CD4-positive, alpha-beta memory T cell (primary cell): ENCODE measurements around the gene COL4A1. TPM values are rescaled to one million over a fixed set of nuclear protein-coding genes. Genes with fewer than 3 reads are reported as not detected.

Experiments
- CTCF ChIA-PET: fragments of 350-600 bp; sonication (Branson Sonifier 250); formaldehyde crosslinking; loops from one replicate; lab custom pipeline; 2021; ENCODE audit warnings: inconsistent platforms; ENCODE audit not compliant: partially characterized antibody; lab: Charles Lee
- POLR2A ChIA-PET: fragments of 350-600 bp; sonication (Branson Sonifier 250); formaldehyde crosslinking; loops from one replicate; lab custom pipeline; 2021; ENCODE audit not compliant: partially characterized antibody; lab: Charles Lee
- DNase-seq, 5 donors: peaks; one replicate each; pipeline versions ENCODE4 v3.0.0 to v3.0.0-alpha.2; 2020 to 2022; ENCODE audit warnings: mixed read lengths in 1 of 5
- H3K27ac ChIP-seq: one replicate; pipeline ENCODE4 v1.7.0; 2013; ENCODE audit warnings: low read depth, low read length
- H3K27me3 ChIP-seq: 2 replicates; pipeline ENCODE4 v1.7.0; 2013; ENCODE audit warnings: mild to moderate bottlenecking, low read length, moderate library complexity; ENCODE audit not compliant: insufficient read depth
- H3K36me3 ChIP-seq: 2 replicates; pipeline ENCODE4 v1.7.0; 2013; ENCODE audit warnings: mild to moderate bottlenecking, low read length, moderate library complexity; ENCODE audit not compliant: insufficient read depth
- H3K4me1 ChIP-seq: 2 replicates; pipeline ENCODE4 v1.7.0; 2013; ENCODE audit warnings: mild to moderate bottlenecking, low read length, moderate library complexity; ENCODE audit not compliant: insufficient read depth
- H3K4me3 ChIP-seq, 2 donors: one replicate each; pipeline ENCODE4 v1.7.0; 2013; ENCODE audit warnings: low read length in 2 of 2, mild to moderate bottlenecking in 1 of 2
- H3K9me3 ChIP-seq, 2 donors: one replicate each; pipeline ENCODE4 v1.7.0; 2013; ENCODE audit warnings: low read length in 2 of 2, control low read depth in 1 of 2; ENCODE audit not compliant: control insufficient read depth in 1 of 2
- H3K27ac Mint-ChIP-seq, 7 donors: one replicate each; pipeline ENCODE4 v1.8.0; 2020 to 2021; ENCODE audit warnings: mixed read lengths in 7 of 7, mild to moderate bottlenecking in 6 of 7, inconsistent platforms in 3 of 7, moderate library complexity in 3 of 7
- H3K27me3 Mint-ChIP-seq, 2 donors: one replicate each; pipeline ENCODE4 v1.8.0; 2020 to 2021; ENCODE audit warnings: mixed read lengths in 2 of 2
- H3K36me3 Mint-ChIP-seq, 2 donors: one replicate each; pipeline ENCODE4 v1.8.0; 2020 to 2021; ENCODE audit warnings: mixed read lengths in 2 of 2, inconsistent platforms in 1 of 2, mild to moderate bottlenecking in 1 of 2
- H3K4me1 Mint-ChIP-seq, 4 donors: one replicate each; pipeline ENCODE4 v1.8.0; 2020 to 2021; ENCODE audit warnings: mixed read lengths in 4 of 4, mild to moderate bottlenecking in 1 of 4
- H3K4me3 Mint-ChIP-seq, 8 donors: one replicate each; pipeline ENCODE4 v1.8.0; 2020 to 2021; ENCODE audit warnings: mixed read lengths in 8 of 8, mild to moderate bottlenecking in 7 of 8, moderate library complexity in 6 of 8, inconsistent platforms in 3 of 8
- H3K9me3 Mint-ChIP-seq, 8 donors: one replicate each; pipeline ENCODE4 v1.8.0; 2020 to 2021; ENCODE audit warnings: mixed read lengths in 8 of 8, mild to moderate bottlenecking in 5 of 8, inconsistent platforms in 3 of 8, moderate library complexity in 1 of 8
- intact Hi-C: fragments of 100-400 bp; cut with micrococcal nuclease; formaldehyde crosslinking; loops from one replicate; pipeline ENCODE4 v1.15.1; 2023
- polyA plus RNA-seq, 2 donors: library from polyadenylated mRNA; unstranded; fragments of 300-500 nt; fragmentation: Illumina TruSeq; gene quantifications; one replicate each; pipeline ENCODE4 v1.2.3, GENCODE V29; 2021
- total RNA-seq, 2 experiments: library from RNA; stranded (reverse); gene quantifications; one replicate each; pipeline ENCODE4 v1.2.3, GENCODE V29; 2021

Gene COL4A1
- total and polyA plus RNA-seq, 4 experiments from 2014 or later, result not detected

GRCh38 chr13:110136660-110137585 lies 170.0 kb downstream of the COL4A1 start:
- Mint-ChIP-seq H3K4me1 (peaks cover 1 to 12% (median 11%) of the 10 kb centered on the region in 4 donors), H3K27ac (no peak overlapping the region), H3K4me3 (peak overlapping the region in 6 of 8 donors; percentile 59 to 89 (median 83)), H3K27me3 (peaks cover 9 to 10% of the 10 kb centered on the region in 2 donors), H3K9me3 (peaks cover 0 to 4% (median under 1%) of the 10 kb centered on the region in 8 donors), H3K36me3 (no peaks in the 10 kb centered on the region)
- H3K36me3 ChIP-seq, result no peaks in the 10 kb centered on the region
- no peaks in the 10 kb centered on the region for H3K9me3 ChIP-seq
- H3K4me3 ChIP-seq, result peak overlapping the region in 1 of 2 donors; percentile 7
- intact Hi-C loops, result no loop called here
- H3K4me1 ChIP-seq, result peaks cover 14% of the 10 kb centered on the region
- H3K27me3 ChIP-seq, result peaks cover 4% of the 10 kb centered on the region
- no peak overlapping the region for H3K27ac ChIP-seq
- ChIA-PET POLR2A (no interaction called here), CTCF (no interaction called here)
- DNase-seq, result no peak

GRCh38 chr13:110135977-110136597 lies 170.9 kb downstream of the COL4A1 start:
- H3K9me3 Mint-ChIP-seq, result peaks cover 0 to 4% (median 0%) of the 10 kb centered on the region in 8 donors
- peaks cover 14% of the 10 kb centered on the region for H3K4me1 ChIP-seq
- H3K9me3 ChIP-seq, result no peaks in the 10 kb centered on the region
- H3K36me3 Mint-ChIP-seq, result no peaks in the 10 kb centered on the region
- H3K36me3 ChIP-seq, result no peaks in the 10 kb centered on the region
- H3K27me3 ChIP-seq, result peaks cover 4% of the 10 kb centered on the region
- ChIA-PET CTCF (no interaction called here), POLR2A (no interaction called here)
- no peak overlapping the region for H3K27ac Mint-ChIP-seq
- DNase-seq, result no peak
- H3K4me1 Mint-ChIP-seq, result peaks cover 1 to 12% (median 11%) of the 10 kb centered on the region in 4 donors
- peaks cover 9 to 11% of the 10 kb centered on the region in 2 donors for H3K27me3 Mint-ChIP-seq
- no peak overlapping the region for H3K27ac ChIP-seq
- intact Hi-C loops, result no loop called here
- H3K4me3 ChIP-seq, result no peak overlapping the region
- H3K4me3 Mint-ChIP-seq, result peak overlapping the region in 5 of 8 donors; percentile 7 to 40 (median 13)

- Mint-ChIP-seq H3K36me3 (no peaks in the 10 kb centered on the region), H3K9me3 (peaks cover 0 to 2% (median 0%) of the 10 kb centered on the region in 8 donors), H3K4me1 (peaks cover 1 to 12% (median 11%) of the 10 kb centered on the region in 4 donors), H3K27ac (no peak overlapping the region), H3K27me3 (peaks cover 13 to 14% of the 10 kb centered on the region in 2 donors), H3K4me3 (no peak overlapping the region)
- ChIA-PET POLR2A (no interaction called here), CTCF (no interaction called here)
- Histone ChIP-seq H3K36me3 (no peaks in the 10 kb centered on the region), H3K9me3 (no peaks in the 10 kb centered on the region), H3K27ac (no peak overlapping the region), H3K4me3 (no peak overlapping the region), H3K27me3 (peaks cover 4% of the 10 kb centered on the region), H3K4me1 (peaks cover 14% of the 10 kb centered on the region)
- no peak for DNase-seq
- intact Hi-C loops, result no loop called here
Measured at GRCh38 chr13:110134801-110135200, 172.2 kb downstream of the COL4A1 start.

- Histone ChIP-seq H3K9me3 (no peaks in the 10 kb centered on the region), H3K4me3 (no peak overlapping the region), H3K27me3 (peaks cover 4% of the 10 kb centered on the region), H3K36me3 (no peaks in the 10 kb centered on the region), H3K27ac (no peak overlapping the region), H3K4me1 (peaks cover 14% of the 10 kb centered on the region)
- no peaks in the 10 kb centered on the region for H3K36me3 Mint-ChIP-seq
- no peak overlapping the region for H3K4me3 Mint-ChIP-seq
- peaks cover 13% of the 10 kb centered on the region in 2 donors for H3K27me3 Mint-ChIP-seq
- H3K27ac Mint-ChIP-seq, result peak overlapping the region in 1 of 7 donors; percentile 9
- CTCF ChIA-PET, result interaction anchor here (1.3 kb wide), 1 partner anchor 16 kb away, joined by 3 read pairs; no protein-coding TSS in a partner anchor
- H3K9me3 Mint-ChIP-seq, result peaks cover 0 to 3% (median 0%) of the 10 kb centered on the region in 8 donors
- intact Hi-C loops, result no loop called here
- POLR2A ChIA-PET, result no interaction called here
- H3K4me1 Mint-ChIP-seq, result peaks cover 1 to 11% (median 10%) of the 10 kb centered on the region in 4 donors
- no peak for DNase-seq
Measured at GRCh38 chr13:110133425-110134235, 173.3 kb downstream of the COL4A1 start.

GRCh38 chr13:110132225-110132982 lies 174.6 kb downstream of the COL4A1 start:
- Mint-ChIP-seq H3K36me3 (no peaks in the 10 kb centered on the region), H3K9me3 (peaks cover 0 to 3% (median 0%) of the 10 kb centered on the region in 8 donors), H3K27ac (no peak overlapping the region), H3K27me3 (peaks cover 13 to 19% of the 10 kb centered on the region in 2 donors), H3K4me3 (no peak overlapping the region), H3K4me1 (peaks cover 1 to 5% (median 3%) of the 10 kb centered on the region in 4 donors)
- H3K27ac ChIP-seq, result no peak overlapping the region
- no peaks in the 10 kb centered on the region for H3K36me3 ChIP-seq
- H3K4me3 ChIP-seq, result no peak overlapping the region
- ChIA-PET CTCF (interaction anchor here (1.0 to 1.3 kb wide), 2 partner anchors 15 to 90 kb away, joined by 3 read pairs; no protein-coding TSS in a partner anchor), POLR2A (no interaction called here)
- H3K4me1 ChIP-seq, result peaks cover 9% of the 10 kb centered on the region
- intact Hi-C loops, result no loop called here
- no peaks in the 10 kb centered on the region for H3K9me3 ChIP-seq
- no peak for DNase-seq
- H3K27me3 ChIP-seq, result peaks cover 4% of the 10 kb centered on the region

GRCh38 chr13:110131424-110131823 lies 175.5 kb downstream of the COL4A1 start:
- peaks cover 13 to 24% of the 10 kb centered on the region in 2 donors for H3K27me3 Mint-ChIP-seq
- intact Hi-C loops, result no loop called here
- H3K4me3 Mint-ChIP-seq, result no peak overlapping the region
- H3K4me3 ChIP-seq, result no peak overlapping the region
- H3K27me3 ChIP-seq, result no peaks in the 10 kb centered on the region
- ChIA-PET CTCF (interaction anchor here (1.0 kb wide), 1 partner anchor 91 kb away, joined by 3 read pairs; no protein-coding TSS in a partner anchor), POLR2A (no interaction called here)
- no peak overlapping the region for H3K27ac ChIP-seq
- no peaks in the 10 kb centered on the region for H3K36me3 Mint-ChIP-seq
- peaks cover 0 to 3% (median 0%) of the 10 kb centered on the region in 8 donors for H3K9me3 Mint-ChIP-seq
- H3K9me3 ChIP-seq, result no peaks in the 10 kb centered on the region
- DNase-seq, result no peak
- H3K36me3 ChIP-seq, result no peaks in the 10 kb centered on the region
- no peak overlapping the region for H3K27ac Mint-ChIP-seq
- no peaks in the 10 kb centered on the region for H3K4me1 ChIP-seq
- peaks cover 0 to 1% (median 0%) of the 10 kb centered on the region in 4 donors for H3K4me1 Mint-ChIP-seq
